HG03095 (cell line): Measurements from ENCODE around the gene GNB5.
"Not testable (repeated sequence)": the region's sequence is repeated elsewhere in the genome, so short reads cannot be mapped to it uniquely, and the experiment has no call there.

ENCODE experiments used
- ATAC-seq: cut with Tn5 transposase; IDR thresholded peaks from one replicate; pipeline ENCODE4 v1.9.1; 2021; ENCODE audit warnings: moderate library complexity; ENCODE audit not compliant: unreplicated experiment

GNB5 gene

GRCh38 chr15:52191207-52191606 lies at the start of gene GNB5:
TSS of gene GNB5 (minus strand) at chr15:52191392. CDS start at chr15:52184676, 6,716 bp downstream.
- no peak for ATAC-seq

DNA sequence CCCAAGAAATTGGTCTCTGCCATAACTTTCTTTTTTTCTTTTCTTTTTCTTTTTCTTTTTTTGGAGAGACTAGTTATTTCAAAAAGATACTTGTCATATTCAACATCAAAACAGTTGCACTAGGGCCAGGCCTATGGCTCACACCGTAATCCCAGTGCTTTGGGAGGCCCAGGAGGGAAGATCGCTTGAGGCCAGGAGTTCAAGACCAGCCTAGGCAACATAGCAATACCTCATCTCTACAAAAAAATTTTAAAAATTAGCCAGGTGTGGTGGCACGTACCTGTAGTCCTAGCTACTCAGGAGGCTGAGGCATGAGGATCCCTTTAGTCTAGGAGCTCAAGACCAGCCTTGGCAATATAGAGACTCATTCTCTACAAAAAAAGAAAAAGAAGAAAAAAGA lies 49.0 kb upstream of the GNB5 start:
- no peak for ATAC-seq

DNA sequence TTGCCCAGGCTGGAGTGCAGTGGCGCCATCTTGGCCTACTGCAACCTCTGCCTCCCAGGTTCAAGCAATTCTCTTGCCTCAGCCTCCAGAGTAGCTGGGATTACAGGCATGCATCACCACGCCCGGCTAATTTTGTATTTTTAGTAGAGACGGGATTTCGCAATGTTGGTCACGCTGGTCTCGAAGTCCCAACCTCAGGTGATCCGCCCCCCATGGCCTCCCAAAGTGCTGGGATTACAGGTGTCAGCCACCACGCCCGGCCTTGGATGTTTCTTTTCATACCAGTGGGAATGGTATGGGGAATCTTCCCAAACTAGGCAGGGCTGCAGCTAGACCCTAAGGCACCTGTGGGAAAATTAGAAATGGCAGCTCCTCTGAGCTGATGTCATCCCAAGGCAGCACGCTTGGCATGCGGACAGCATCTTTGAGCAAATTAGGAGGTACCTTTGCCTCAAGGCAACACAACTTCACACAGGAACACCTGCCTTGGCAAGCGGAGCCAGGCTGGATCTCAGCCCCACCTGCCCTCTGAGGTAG lies 47.9 kb upstream of the GNB5 start:
- not testable (repeated sequence) for ATAC-seq

GRCh38 chr15:52238149-52238548 lies 47.0 kb upstream of the GNB5 start:
- ATAC-seq, result no peak

DNA sequence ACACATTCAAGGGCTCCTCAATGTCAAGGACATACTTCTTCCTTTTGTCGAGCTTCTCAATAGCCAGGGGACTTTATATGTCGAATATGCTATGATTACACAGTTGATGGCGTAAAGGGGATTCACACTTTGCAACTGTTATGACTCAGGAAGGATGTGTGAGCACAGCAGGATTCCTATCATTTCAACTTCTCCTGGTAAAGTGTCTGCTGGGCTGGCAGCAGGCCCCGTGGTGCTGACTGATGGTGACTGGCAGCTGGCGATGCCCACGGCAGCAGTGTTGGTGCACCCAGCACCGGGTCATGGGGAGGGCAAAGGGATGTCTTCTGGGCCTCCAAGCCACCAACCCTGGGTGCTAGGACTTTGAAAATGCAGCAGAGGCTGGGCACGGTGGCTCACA lies 44.8 kb upstream of the GNB5 start:
- no peak for ATAC-seq

DNA sequence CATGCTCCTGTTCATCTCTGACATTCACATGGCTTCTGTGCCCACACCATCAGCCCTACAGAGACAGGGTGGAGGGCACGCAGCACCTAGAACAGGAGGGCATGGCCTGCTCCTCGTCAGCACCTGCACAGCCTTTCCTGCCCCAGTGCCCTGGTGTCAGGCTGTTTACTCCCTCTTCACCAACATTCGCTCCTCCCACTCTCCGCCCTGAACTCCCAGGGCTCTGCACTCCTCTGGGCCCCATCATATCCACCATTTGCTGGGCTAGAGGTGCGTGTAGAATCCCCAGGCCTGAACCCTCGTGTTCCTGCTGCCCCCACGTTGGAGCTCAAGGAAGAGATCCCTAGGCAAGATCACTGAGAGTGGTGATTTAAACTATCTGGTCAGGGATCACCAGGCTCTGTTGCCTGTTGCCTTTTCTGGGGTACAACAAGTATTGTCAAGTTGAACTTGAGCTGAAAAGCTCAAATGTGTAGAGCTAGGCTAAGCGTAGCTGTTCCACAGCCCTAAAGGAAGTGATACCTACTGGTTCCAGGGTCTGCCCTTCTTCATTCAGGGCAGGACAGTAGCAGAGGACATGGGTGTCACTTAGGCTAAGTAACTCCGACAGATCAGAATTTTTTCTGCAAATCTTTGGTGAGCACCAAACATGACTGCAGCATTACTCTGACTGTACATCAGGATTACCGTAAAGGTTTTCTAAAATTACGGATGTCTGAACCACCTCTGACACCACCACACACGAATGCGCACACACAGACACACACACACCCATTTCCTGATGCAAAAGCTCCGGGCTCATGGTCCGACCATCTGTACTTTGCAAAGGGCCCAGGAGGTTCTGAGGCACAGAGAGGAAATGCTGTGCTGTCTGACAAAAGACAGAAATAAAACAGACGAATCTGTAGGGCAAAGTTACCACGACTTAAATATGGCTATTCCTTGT lies 43.7 kb upstream of the GNB5 start:
- ATAC-seq, result no peak

DNA sequence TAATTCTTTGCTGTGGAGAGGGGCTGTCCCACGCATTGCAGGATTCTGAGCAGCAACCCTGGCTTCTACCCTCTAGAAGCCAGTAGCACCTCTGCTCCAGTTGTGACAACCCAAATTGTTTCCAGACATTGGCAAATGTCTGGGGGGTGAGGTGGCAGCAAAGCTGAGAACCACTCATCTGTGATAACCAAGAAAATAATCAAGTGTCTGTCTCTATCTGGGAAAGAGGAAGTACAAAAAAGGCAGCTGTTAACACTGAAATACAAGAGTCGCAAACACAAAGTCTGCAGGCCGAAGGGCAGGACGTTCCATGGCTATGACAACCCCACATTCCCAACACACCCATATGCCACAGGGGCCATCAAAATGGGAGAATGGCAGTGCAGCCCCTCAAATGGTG lies 42.2 kb upstream of the GNB5 start:
- ATAC-seq, result peak; percentile 31

DNA sequence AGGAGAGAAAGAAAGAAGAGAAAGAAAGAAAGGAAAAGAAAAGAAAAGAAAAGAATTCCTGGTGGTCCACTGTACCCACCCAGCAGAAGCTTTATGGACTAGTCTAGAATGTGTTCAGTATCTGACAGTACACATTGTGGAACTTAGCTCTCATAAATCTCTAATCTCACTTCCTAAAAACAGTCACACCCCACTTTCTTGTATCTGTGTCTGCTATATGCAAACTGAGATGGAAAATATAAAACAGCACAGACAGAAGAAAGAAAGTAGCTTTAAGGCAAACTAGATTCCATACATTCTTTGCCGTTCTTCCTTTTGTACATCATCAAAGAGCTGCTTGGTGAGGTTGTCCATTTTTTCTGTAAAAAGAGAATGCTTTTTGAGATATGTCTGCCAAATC lies 41.1 kb upstream of the GNB5 start:
- peak; percentile 61 for ATAC-seq

GRCh38 chr15:52230073-52230472 lies 38.9 kb upstream of the GNB5 start:
- no peak for ATAC-seq

- ATAC-seq, result no peak
Observed at GRCh38 chr15:52228921-52229320, 37.7 kb upstream of the GNB5 start.

DNA sequence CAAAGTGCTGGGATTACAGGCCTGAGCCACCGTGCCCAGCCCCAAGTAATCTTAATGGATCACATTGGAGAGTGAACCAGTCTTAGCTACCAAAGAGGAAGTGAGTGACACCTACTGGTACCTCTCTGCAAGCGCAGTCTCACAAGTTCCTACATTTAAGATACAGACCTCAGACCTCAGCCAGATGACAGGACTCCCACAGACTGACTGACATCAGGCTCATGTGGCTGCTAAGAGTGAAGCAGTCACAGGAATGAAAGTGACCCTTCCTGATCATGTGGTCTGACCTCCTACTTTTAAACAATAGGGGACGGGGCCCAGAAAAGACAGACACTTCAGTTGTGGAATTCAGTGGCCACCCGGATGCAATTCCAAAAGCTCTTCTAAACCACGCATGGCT lies 36.3 kb upstream of the GNB5 start:
- peak; percentile 73 for ATAC-seq

DNA sequence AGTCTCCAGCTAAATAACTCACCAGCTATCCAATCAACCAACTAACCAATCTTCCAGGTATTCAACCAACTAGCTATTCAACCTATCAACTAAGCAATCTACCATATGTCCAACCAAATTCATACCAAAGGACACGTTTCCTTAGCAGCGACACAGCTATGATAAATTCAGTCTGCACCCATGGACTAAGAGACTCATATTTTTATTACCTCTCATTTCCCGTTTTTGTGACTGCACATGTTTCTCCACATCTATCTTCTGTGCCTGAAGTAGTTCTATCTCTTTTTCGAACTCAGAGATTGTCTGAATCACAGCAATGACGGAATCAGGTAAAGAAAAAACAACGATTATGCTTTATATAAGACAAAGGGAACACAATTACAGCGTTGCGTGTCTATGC lies 34.0 kb upstream of the GNB5 start:
- ATAC-seq, result no peak

DNA sequence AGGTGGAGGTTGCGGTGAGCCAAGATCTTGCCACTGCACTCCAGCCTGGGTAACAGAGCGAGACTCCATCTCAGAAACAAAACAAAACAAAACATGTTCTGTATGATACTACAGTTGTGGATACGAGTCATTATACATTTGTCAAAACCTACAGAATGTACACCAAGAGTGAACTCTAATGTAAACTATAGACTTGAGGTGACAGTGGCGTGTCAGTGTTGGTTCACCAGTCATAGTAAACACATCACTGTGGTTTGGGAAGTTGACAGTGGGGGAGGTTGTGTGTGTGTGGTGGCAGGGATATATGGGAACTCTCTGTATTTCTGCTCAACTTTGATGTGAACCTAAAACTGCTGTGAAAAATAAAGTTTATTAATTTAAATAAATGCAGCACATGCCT lies 33.0 kb upstream of the GNB5 start:
- no peak for ATAC-seq

- peak; percentile 47 for ATAC-seq
Observed at GRCh38 chr15:52221730-52222129, 30.5 kb upstream of the GNB5 start.

GRCh38 chr15:52220937-52221660 lies 29.9 kb upstream of the GNB5 start:
- ATAC-seq, result peak; percentile 24

DNA sequence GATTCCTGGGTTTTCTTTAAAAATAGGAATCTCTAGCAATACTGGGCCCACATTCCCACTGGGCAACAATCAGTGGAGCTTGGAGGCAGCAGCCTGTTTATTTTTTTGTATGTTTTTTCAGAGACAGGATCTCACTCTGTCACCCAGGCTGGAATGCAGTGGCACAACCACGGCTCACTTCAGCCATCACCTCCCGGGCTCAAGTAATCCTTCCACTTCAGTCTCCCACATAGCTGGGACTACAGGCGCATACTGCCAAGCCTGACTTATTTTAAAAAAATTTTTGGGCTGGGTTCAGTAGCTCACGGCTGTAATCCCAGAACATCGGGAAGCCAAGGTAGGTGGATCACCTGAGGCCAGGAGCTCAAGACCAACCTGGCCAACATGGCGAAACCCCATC lies 29.1 kb upstream of the GNB5 start:
- ATAC-seq, result no peak

DNA sequence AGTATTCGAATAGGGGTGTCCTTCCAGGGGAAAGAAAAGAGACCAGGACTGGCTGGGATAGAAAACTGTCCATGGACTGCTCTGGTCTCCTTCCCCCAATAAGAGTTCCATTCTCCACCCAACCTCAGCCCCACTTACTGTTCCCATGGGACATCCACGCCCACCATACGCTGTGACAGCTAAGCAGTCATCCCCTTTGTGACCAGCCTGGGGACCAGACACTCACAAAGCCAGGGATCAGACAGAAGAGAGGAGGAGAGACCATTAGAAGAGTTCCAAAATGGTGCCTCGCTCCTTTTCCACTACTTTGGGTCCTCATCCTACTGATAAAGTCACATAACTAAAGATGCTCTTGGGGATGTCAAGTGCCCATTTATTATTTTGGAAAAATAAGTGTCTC lies 27.6 kb upstream of the GNB5 start:
- ATAC-seq, result no peak

GRCh38 chr15:52218371-52218770 lies 27.2 kb upstream of the GNB5 start:
- ATAC-seq, result no peak

- no peak for ATAC-seq
Observed at GRCh38 chr15:52217186-52217585, 26.0 kb upstream of the GNB5 start.

DNA sequence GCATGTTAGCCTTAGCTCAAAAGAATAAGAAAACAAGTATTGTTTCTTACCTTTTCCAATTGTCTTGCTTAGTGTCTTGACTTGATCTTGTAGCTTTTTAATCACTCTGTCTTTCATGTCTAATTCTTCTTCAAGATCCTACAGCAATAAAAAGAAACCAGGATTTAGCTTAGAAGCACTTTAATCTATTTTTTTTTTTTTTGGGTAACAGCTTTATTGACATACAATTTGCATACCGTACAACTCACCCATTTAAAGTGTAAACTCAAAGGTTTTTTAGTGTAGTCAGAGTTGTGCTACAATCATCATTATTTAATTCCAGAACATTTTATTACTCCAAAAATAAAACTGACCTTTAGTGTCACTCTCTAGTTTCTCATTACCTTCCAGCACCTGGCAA lies 23.4 kb upstream of the GNB5 start:
- ATAC-seq, result no peak

GRCh38 chr15:52213206-52213605 lies 22.0 kb upstream of the GNB5 start:
- ATAC-seq, result no peak
